ENCODE measurements around the gene CDCA7L. TPM values are rescaled to one million over a fixed set of nuclear protein-coding genes. Genes with fewer than 3 reads are reported as not detected.

CDCA7L gene
- total and polyA plus RNA-seq, 4 donors = 2.2 to 22.6 (median 5.4) TPM

DNA sequence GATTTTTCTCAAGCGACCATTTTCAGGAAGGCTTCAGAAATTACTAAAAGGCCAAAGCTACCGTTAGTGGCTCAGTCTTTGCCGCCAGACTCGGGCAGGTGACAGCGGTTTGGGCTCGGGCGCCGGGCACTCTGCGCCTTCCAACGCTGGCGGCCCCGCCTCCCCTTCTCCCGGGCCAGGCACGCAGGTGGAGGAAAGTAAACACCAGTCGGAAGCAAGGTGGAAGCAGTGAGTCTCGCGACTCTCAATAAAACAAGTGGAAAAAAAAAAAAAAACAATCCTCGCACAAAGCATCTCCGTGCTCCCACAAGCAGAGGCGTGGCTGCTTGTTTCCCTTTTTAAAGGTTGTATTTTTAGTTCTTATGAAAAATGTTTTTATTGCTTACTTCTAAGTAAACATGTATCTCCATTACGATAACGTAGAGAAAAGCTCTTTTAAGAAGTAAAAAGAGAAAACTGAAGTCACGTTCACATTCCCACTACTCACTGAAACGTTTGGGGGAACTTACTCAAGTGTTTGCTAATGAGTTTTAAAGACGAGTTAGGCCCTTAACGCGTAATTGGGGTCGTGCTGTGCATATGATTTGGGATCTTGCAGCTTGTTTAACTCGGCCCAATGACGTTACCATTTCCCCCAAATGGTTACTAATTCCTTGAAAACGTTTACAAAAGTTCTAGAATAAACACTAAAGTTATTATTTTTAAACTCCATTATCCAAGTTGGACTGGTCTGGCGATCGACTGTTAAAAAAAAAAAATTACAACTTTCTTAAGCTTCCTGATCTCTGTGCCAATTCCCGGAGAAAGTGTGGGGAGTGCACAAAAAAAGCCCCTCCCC lies 864 bp downstream of the CDCA7L start:
- Histone ChIP-seq H3K4me1 (ENCODE audit: control insufficient read depth in 4 of 4, insufficient read depth in 4 of 4, low read length in 3 of 4) (peaks cover 1 to 16% (median 4%) of the 10 kb centered on the region in 4 donors), H3K27me3 (ENCODE audit: control insufficient read depth in 4 of 4, insufficient read depth in 4 of 4, low read length in 3 of 4) (no peaks in the 10 kb centered on the region), H3K36me3 (ENCODE audit: control insufficient read depth in 4 of 4, insufficient read depth in 3 of 4, low read depth in 1 of 4, low read length in 3 of 4) (no peaks in the 10 kb centered on the region), H3K9me3 (ENCODE audit: control insufficient read depth in 4 of 4, low read length in 3 of 4) (no peaks in the 10 kb centered on the region), H3K27ac (ENCODE audit: low read depth in 1 of 2, low read length in 2 of 2) (peak overlapping the region; percentile 89 to 90), H3K9ac (ENCODE audit: low read depth in 1 of 2, low read length in 2 of 2) (peak overlapping the region; percentile 24 to 32), H3K4me3 (ENCODE audit: low read depth in 1 of 3, low read length in 3 of 3) (peak overlapping the region; percentile 71 to 82 (median 79))
- DNase-seq (ENCODE audit: low spot score) = no peak
- TF ChIP-seq SP1 (IDR thresholded peaks at IDR 0.05) = peak; percentile 26
- no peak for TF ChIP-seq EGR1 (IDR thresholded peaks at IDR 0.05; ENCODE audit: low read depth in 2 of 2)
- TF ChIP-seq NR2F2 (IDR thresholded peaks at IDR 0.05) = no peak
- peak in 1 of 2 donors; percentile 10 for TF ChIP-seq HNF4A (conservative IDR thresholded peaks at IDR 0.05)
- TF ChIP-seq GABPA (IDR thresholded peaks at IDR 0.05 in 1 of 2, conservative IDR thresholded peaks at IDR 0.05 in 1 of 2) = no peak
- no peak for TF ChIP-seq CTCF (IDR thresholded peaks at IDR 0.05; ENCODE audit: low read depth, low read length, missing input control)
- TF ChIP-seq RXRA (IDR thresholded peaks at IDR 0.05) = no peak
- TF ChIP-seq MAX (IDR thresholded peaks at IDR 0.05) = peak; percentile 51
- TF ChIP-seq, protein P1, sequence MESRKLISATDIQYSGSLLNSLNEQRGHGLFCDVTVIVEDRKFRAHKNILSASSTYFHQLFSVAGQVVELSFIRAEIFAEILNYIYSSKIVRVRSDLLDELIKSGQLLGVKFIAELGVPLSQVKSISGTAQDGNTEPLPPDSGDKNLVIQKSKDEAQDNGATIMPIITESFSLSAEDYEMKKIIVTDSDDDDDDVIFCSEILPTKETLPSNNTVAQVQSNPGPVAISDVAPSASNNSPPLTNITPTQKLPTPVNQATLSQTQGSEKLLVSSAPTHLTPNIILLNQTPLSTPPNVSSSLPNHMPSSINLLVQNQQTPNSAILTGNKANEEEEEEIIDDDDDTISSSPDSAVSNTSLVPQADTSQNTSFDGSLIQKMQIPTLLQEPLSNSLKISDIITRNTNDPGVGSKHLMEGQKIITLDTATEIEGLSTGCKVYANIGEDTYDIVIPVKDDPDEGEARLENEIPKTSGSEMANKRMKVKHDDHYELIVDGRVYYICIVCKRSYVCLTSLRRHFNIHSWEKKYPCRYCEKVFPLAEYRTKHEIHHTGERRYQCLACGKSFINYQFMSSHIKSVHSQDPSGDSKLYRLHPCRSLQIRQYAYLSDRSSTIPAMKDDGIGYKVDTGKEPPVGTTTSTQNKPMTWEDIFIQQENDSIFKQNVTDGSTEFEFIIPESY (IDR thresholded peaks at IDR 0.05) = peak; percentile 54
- TF ChIP-seq HNF4G (IDR thresholded peaks at IDR 0.05) = no peak
- TF ChIP-seq JUND (IDR thresholded peaks at IDR 0.05) = no peak
- TF ChIP-seq YY1 (IDR thresholded peaks at IDR 0.05) = no peak
- TF ChIP-seq RAD21 (IDR thresholded peaks at IDR 0.05) = peak in 1 of 2 donors; percentile 23
- TF ChIP-seq FOXA2 (IDR thresholded peaks at IDR 0.05) = peak; percentile 73
- peak; percentile 44 for TF ChIP-seq FOXA1 (IDR thresholded peaks at IDR 0.05)
- WGBS = under 1% methylated on average over 34 of the region's 34 CpGs

GRCh38 chr7:21943436-21943835 lies 2.3 kb downstream of the CDCA7L start:
- Histone ChIP-seq H3K4me3 (ENCODE audit: low read depth in 1 of 3, low read length in 3 of 3) (no peak overlapping the region), H3K36me3 (ENCODE audit: control insufficient read depth in 4 of 4, insufficient read depth in 3 of 4, low read depth in 1 of 4, low read length in 3 of 4) (no peaks in the 10 kb centered on the region), H3K27ac (ENCODE audit: low read depth in 1 of 2, low read length in 2 of 2) (no peak overlapping the region), H3K9me3 (ENCODE audit: control insufficient read depth in 4 of 4, low read length in 3 of 4) (no peaks in the 10 kb centered on the region), H3K9ac (ENCODE audit: low read depth in 1 of 2, low read length in 2 of 2) (no peak overlapping the region), H3K4me1 (ENCODE audit: control insufficient read depth in 4 of 4, insufficient read depth in 4 of 4, low read length in 3 of 4) (peaks cover 1 to 16% (median 4%) of the 10 kb centered on the region in 4 donors), H3K27me3 (ENCODE audit: control insufficient read depth in 4 of 4, insufficient read depth in 4 of 4, low read length in 3 of 4) (no peaks in the 10 kb centered on the region)
- no peak for DNase-seq (ENCODE audit: low spot score)
- 94% methylated on average over 5 of the region's 5 CpGs for WGBS
- TF ChIP-seq FOXA2 (IDR thresholded peaks at IDR 0.05) (no peak), SP1 (IDR thresholded peaks at IDR 0.05) (no peak), GABPA (IDR thresholded peaks at IDR 0.05 in 1 of 2, conservative IDR thresholded peaks at IDR 0.05 in 1 of 2) (no peak), EGR1 (IDR thresholded peaks at IDR 0.05; ENCODE audit: low read depth in 2 of 2) (no peak), FOXA1 (IDR thresholded peaks at IDR 0.05) (no peak), RAD21 (IDR thresholded peaks at IDR 0.05) (no peak), MAX (IDR thresholded peaks at IDR 0.05) (no peak), HNF4G (IDR thresholded peaks at IDR 0.05) (no peak), JUND (IDR thresholded peaks at IDR 0.05) (no peak), ATF3 (IDR thresholded peaks at IDR 0.05) (no peak), NR2F2 (IDR thresholded peaks at IDR 0.05) (no peak), TAF1 (conservative IDR thresholded peaks at IDR 0.05) (no peak), RXRA (IDR thresholded peaks at IDR 0.05) (no peak), HNF4A (conservative IDR thresholded peaks at IDR 0.05) (no peak), CTCF (IDR thresholded peaks at IDR 0.05; ENCODE audit: low read depth, low read length, missing input control) (no peak), YY1 (IDR thresholded peaks at IDR 0.05) (no peak)
- TF ChIP-seq, protein P2, sequence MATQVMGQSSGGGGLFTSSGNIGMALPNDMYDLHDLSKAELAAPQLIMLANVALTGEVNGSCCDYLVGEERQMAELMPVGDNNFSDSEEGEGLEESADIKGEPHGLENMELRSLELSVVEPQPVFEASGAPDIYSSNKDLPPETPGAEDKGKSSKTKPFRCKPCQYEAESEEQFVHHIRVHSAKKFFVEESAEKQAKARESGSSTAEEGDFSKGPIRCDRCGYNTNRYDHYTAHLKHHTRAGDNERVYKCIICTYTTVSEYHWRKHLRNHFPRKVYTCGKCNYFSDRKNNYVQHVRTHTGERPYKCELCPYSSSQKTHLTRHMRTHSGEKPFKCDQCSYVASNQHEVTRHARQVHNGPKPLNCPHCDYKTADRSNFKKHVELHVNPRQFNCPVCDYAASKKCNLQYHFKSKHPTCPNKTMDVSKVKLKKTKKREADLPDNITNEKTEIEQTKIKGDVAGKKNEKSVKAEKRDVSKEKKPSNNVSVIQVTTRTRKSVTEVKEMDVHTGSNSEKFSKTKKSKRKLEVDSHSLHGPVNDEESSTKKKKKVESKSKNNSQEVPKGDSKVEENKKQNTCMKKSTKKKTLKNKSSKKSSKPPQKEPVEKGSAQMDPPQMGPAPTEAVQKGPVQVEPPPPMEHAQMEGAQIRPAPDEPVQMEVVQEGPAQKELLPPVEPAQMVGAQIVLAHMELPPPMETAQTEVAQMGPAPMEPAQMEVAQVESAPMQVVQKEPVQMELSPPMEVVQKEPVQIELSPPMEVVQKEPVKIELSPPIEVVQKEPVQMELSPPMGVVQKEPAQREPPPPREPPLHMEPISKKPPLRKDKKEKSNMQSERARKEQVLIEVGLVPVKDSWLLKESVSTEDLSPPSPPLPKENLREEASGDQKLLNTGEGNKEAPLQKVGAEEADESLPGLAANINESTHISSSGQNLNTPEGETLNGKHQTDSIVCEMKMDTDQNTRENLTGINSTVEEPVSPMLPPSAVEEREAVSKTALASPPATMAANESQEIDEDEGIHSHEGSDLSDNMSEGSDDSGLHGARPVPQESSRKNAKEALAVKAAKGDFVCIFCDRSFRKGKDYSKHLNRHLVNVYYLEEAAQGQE (IDR thresholded peaks at IDR 0.05) = no peak

Data from liver (tissue), 9 donors.